DND-41 (cell line): Measurements from ENCODE around the gene TMEM225.
"Not testable (repeated sequence)": the region's sequence is repeated elsewhere in the genome, so short reads cannot be mapped to it uniquely, and the experiment has no call there.

Experiments
- CTCF ChIP-seq: IDR thresholded peaks from 2 replicates; pipeline ENCODE4 v1.5.1; 2012; ENCODE audit warnings: borderline replicate concordance, low read length, moderate library complexity, mild to moderate bottlenecking; ENCODE audit not compliant: poor library complexity, severe bottlenecking; ENCODE audit errors: extremely low read depth
- EZH2 ChIP-seq: IDR thresholded peaks from 3 replicates; pipeline ENCODE4 v1.6.1; 2012; ENCODE audit warnings: borderline replicate concordance, low read depth, mild to moderate bottlenecking, moderate library complexity, low read length, inconsistent platforms; ENCODE audit not compliant: severe bottlenecking

GRCh38 chr11:123867795-123868194, 17.7 kb downstream of the TMEM225 start:
- TF ChIP-seq CTCF, EZH2: not testable (repeated sequence)
